HG03039 (cell line): Measurements from ENCODE around the gene AFF4.
"Not testable (repeated sequence)": the region's sequence is repeated elsewhere in the genome, so short reads cannot be mapped to it uniquely, and the experiment has no call there.

ENCODE experiments used
- ATAC-seq: cut with Tn5 transposase; IDR thresholded peaks from one replicate; pipeline ENCODE4 v1.9.1; 2021; ENCODE audit warnings: mild to moderate bottlenecking, moderate library complexity; ENCODE audit not compliant: unreplicated experiment

Gene AFF4

DNA sequence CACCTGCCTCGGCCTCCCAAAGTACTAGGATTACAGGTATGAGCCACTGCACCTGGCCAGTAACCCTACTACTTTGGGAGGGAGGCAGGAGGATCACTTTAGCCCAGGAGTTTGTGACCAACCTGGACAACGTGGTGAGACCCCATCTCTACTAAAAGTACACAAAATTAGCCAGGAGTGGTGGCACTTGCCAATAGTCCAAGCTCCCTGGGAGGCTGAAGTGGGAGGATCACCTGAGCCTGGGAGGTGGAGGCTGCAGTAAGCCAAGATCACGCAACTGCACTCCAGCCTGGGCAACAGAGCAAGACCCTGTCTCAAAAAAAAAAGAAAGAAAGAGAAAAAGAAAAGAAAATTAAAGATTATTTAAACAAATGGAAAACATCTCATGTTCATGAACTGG lies 107.4 kb downstream of the AFF4 start:
- no peak for ATAC-seq

GRCh38 chr5:132854992-132855391 lies 108.4 kb downstream of the AFF4 start:
- ATAC-seq: not testable (repeated sequence)

GRCh38 chr5:132854301-132854700 lies 109.1 kb downstream of the AFF4 start:
- no peak for ATAC-seq

GRCh38 chr5:132853790-132854189 lies 109.6 kb downstream of the AFF4 start:
- no peak for ATAC-seq

- ATAC-seq: no peak
Measured at GRCh38 chr5:132853323-132853722, 110.1 kb downstream of the AFF4 start.

DNA sequence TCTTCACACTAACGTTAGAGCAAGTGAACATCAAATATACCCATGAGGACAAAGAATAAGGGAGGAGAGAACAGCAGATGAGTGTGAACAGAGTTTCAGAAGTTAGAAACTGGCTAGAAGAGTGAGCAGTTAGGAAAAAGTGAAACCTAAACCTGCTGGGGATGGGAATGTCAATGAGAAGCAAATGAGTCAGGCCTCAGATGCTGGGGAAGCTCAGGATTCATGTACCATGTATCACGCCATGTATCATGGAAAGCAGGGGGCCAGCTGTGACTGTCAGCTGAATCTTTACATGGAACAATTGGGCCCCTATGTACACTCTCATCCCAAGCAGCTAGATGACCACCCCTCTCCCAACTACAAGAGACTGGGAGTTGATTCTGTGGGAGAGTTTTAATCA lies 113.4 kb downstream of the AFF4 start:
- no peak for ATAC-seq

GRCh38 chr5:132849347-132849746 lies 114.1 kb downstream of the AFF4 start:
- ATAC-seq: no peak

GRCh38 chr5:132848270-132848669 lies 115.2 kb downstream of the AFF4 start:
- ATAC-seq: no peak

DNA sequence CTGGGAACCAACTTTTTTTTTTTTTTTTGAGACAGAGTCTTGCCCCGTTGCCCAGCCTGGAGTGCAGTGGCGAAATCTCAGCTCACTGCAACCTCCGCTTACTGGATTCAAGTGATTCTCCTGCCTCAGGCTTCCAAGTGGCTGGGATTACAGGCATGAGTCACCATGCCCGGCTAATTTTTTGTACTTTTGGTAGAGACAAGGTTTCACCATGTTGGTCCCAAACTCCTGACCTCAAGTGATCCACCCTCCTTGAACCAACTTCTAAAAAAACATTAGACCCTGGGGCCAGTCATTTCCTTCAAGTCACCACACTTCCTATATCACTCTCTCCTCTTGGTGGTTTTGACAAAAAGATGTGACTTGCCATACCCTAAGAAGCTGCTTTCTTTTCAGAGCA lies 122.1 kb downstream of the AFF4 start:
- no peak for ATAC-seq

DNA sequence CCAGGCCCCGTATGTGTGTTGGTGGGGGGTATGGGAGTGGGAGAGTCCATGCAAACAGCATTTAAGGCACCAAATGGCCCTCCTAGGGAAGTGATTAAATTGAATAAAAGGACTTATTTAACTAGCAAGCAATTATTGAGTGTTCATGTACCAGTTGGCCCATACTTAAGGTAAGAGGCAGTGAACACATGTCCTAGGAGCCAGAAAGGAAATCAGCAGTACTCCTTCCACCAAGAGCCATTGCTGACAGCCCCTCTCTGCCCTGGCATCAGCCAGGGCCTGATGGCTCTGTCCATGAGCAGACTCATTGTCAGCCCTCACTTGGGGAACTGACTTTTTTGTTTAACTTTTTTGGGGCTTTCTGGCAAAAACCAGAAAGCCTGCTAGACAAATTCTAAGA lies 122.5 kb downstream of the AFF4 start:
- ATAC-seq: no peak

DNA sequence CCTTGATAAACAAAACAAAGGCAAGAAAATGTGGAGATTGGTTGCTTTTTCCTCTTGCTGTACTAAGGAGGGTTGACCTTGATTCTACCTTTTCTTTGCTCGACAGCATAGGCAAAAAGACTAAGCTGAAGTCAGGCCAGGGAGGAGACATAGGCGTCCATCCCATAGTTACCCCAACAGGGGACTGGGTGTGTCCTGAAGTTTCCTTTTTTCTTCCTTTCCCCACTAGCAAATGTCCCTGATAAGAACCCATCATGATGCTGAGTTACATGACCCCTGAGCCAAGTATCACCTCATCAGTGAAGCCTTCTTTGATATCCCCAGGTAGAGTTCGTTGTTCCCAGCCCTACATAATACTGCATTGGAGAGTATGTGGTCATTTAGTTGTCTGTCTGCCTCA lies 123.1 kb downstream of the AFF4 start:
- no peak for ATAC-seq

GRCh38 chr5:132839426-132840301 lies 123.8 kb downstream of the AFF4 start:
- ATAC-seq: no peak

GRCh38 chr5:132838516-132839282 lies 124.7 kb downstream of the AFF4 start:
- no peak for ATAC-seq

GRCh38 chr5:132837868-132838267 lies 125.6 kb downstream of the AFF4 start:
- ATAC-seq: no peak

- ATAC-seq: no peak
Measured at GRCh38 chr5:132836852-132837251, 126.6 kb downstream of the AFF4 start.

- ATAC-seq: no peak
Measured at GRCh38 chr5:132834057-132834456, 129.4 kb downstream of the AFF4 start.

DNA sequence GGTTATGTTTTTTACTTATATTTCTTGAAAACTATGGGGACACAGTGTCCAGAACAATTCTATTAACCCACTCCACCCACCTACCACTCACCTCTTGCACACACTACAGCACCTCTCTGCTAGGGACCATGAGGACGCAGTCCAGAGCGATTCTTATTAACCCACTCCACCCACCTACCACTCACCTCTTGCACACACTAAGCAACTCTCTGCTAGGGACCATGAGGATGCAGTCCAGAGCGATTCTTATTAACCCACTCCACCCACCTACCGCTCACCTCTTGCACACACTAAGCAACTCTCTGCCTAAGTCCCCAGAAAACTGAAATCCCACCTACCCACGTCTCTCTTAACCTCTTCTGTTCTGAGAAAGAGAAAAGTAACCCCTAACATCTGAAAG lies 130.8 kb downstream of the AFF4 start:
- no peak for ATAC-seq

DNA sequence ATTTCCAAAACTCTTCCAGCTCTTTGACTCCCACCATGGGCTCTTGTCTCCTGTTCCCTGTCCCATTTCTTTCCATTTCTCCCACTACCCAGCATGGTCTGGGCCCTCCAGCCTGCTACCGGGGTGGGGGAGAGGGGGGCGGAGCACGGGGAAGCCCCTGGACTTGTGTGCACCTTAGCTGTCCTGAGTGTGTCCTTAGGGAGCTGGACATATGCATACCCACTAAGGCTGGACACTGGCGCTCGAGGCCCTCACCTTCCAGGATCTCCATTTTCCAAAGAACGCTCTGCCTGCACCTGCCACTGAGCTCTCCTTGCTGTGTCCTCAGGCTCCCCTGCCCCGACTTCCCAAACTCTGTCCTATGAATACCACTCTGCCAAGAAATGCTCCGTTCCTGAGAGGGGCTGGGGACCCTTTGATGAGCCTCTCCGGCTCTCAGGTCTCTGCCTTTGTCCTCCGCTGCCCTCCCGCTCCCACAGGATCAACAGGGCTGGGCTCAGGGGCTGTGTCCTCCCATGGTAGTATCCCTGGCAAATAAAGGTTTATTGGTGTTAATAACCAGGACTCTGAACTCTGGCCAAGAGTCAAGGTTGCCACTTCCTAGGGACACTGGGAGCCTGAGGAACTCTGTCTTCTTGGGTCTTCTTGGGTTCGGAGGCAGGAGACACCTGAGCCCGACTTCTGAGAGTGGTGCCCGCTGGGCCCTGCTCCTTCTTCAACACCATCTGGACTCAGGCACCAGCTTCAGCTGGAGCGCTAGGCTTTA lies 132.2 kb downstream of the AFF4 start:
- no peak for ATAC-seq

DNA sequence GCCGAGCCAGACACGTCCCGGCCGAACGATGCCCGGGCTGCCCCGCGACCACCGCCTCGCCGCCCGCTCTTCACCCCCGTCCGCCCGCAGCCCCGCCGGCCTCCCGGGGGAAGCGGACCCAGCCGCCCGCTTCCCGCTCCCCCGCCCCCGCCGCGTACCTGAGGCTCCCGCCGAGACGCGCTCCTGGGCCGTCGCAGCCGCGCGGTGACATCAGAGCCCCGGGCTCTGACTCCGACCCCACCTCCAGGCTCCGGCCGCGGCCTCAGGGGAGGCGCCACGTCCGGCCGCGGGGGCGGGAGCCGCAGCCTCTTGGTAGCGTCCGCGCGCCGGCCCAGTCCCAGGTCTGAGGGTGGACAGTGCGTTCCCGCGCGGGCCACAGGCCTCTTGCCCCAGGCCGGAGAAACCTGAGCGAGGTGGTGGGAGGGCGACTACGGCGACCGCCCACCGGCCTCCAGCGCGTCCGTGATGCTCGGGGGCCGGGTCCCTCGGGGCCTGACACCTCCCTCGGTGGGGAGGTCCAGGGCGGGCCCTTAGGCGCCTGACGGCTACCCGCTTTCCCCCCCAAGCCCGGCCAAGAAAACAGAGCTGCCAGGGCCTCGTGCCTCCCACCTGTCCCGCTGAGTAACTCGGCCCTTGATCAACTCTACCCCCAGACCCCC lies 132.9 kb downstream of the AFF4 start, which contains the start of gene SHROOM1:
SHROOM1 (minus strand) TSS at position 212 of the 659 bp plus-strand sequence. CDS start 4,507 bp downstream, outside the sequence.
- peak; percentile 56 for ATAC-seq

DNA sequence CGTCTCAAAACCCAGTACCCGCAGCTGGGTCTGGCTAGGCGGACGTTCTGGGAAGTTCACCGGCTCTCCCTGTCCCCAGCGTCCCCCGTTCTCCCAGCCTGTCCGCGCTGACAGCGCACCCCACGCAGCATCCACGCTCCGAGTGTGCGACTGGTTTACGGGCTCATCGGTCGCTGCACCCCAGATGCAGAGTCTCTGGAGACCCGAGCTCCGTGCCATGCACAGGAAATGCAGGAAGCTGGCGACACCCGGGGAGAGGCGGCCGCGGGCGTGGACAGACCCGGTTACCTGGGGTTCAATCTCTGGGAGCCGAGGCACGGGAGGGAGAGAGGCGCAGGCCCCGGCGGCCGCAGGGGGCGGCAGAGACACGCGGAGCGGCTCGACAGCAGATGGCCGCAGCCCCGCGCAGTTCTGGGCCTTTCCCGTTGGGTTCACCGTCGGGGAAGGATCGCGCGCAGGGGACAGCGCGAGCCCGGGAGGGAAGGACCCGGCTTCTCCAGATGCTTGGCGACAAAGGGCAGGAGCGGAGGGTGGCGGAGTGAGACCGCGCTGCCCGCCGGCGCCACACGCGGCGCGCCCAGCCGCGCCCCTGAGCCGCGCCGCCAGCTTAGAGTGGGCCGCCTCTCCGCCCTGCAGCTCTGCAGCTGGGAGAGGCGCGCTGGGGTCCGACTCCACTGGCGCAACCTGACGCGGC lies 133.5 kb downstream of the AFF4 start:
- peak; percentile 65 for ATAC-seq
